Ascending aorta (tissue), 2 donors: ENCODE measurements around the gene PRKCI. TPM values are rescaled to one million over a fixed set of nuclear protein-coding genes. Genes with fewer than 3 reads are reported as not detected.
A peak's percentile ranks its signal among the peaks of the same experiment; 100 is the strongest.

Experiments used
- DNase-seq, 2 donors: peaks; one replicate each; pipeline ENCODE4 v3.0.0-alpha.2; 2019; ENCODE audit warnings: low spot score in 2 of 2
- H3K27ac ChIP-seq, 2 donors: fragments of 200-600 bp; sonication (generic); one replicate each; pipeline ENCODE4 v1.5.1; 2016 to 2017; ENCODE audit warnings: mild to moderate bottlenecking in 1 of 2
- H3K27me3 ChIP-seq: fragments of 200-600 bp; sonication (generic); one replicate; pipeline ENCODE4 v1.5.1; 2017
- H3K36me3 ChIP-seq, 2 donors: fragments of 200-600 bp; sonication (generic); one replicate each; pipeline ENCODE4 v1.5.1; 2016
- H3K4me1 ChIP-seq, 2 donors: fragments of 200-600 bp; sonication (generic); one replicate each; pipeline ENCODE4 v1.5.1; 2016 to 2017; ENCODE audit warnings: mild to moderate bottlenecking in 1 of 2
- H3K4me3 ChIP-seq, 2 donors: fragments of 200-600 bp; sonication (generic); one replicate each; pipeline ENCODE4 v1.5.1; 2016 to 2017; ENCODE audit warnings: mild to moderate bottlenecking in 1 of 2
- H3K9me3 ChIP-seq, 2 donors: fragments of 200-600 bp; sonication (generic); one replicate each; pipeline ENCODE4 v1.5.1; 2016
- intact Hi-C: fragments of 100-400 bp; cut with DNase I; formaldehyde crosslinking; loops from one replicate; pipeline ENCODE4 v1.15.1; 2023
- total RNA-seq: library from RNA; depleted of rRNA; stranded (reverse); fragments of >200 nt; gene quantifications from one replicate; pipeline ENCODE4 v1.1.0, GENCODE V29; 2016
- TF ChIP-seq, protein P1 (sequence below), 3 experiments: fragments of 200-600 bp in 2 of 3; fragments of 450-650 bp in 1 of 3; sonication (generic) in 2 of 3; IDR thresholded peaks; one replicate each; pipeline ENCODE4 v1.5.1; 2016 to 2019; ENCODE audit warnings: antibody characterized with exemption in 3 of 3, mild to moderate bottlenecking in 1 of 3, moderate library complexity in 1 of 3

Gene PRKCI
- total RNA-seq: 20.3 TPM

DNA sequence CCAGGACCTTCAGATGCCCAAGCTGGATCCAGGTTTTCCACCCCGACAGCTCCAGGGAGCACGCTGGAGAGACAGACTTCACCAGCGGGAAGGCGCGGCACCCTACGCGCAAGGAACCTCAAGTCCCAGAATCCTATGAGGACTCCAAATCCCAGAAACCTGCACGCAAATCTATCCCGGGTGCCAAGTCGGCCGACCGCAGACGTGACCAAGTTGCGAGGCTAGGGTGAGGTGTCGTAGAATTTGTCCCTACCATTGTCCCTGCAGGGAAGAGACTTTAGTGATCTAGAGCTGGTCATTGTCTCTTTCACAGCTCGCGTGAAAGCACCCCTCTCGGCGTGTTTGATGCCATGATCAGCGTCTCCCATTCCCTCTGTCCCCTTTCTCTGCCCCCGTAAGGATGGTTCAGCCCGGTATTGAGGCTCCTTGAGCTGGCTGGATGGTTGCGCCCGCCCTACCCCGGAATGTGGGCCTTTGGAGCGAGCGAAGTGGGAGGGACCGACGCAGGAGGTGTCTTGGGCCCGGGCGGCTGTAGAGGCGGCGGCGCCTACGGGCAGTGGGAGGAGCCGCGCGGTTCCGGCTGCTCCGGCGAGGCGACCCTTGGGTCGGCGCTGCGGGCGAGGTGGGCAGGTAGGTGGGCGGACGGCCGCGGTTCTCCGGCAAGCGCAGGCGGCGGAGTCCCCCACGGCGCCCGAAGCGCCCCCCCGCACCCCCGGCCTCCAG lies at the start of gene PRKCI:
Gene PRKCI (plus strand): TSS at position 501 of the 723 bp plus-strand sequence. CDS start 246 bp downstream, outside the sequence.
- intact Hi-C loops: loop anchor here (1.0 to 2.0 kb wide), 4 partner anchors 33 to 256 kb away; partner anchors contain the start of genes PHC3 and SEC62
- Histone ChIP-seq H3K27ac (peak within 1 kb of the TSS; percentile 94 to 96), H3K36me3 (no peaks in the 10 kb centered on the region), H3K4me3 (peak within 1 kb of the TSS; percentile 96 to 97), H3K9me3 (peaks cover 0 to 5% of the 10 kb centered on the region in 2 donors), H3K4me1 (peaks cover 0 to 17% of the 10 kb centered on the region in 2 donors), H3K27me3 (no peaks in the 10 kb centered on the region)
- DNase-seq: peak; percentile 80 to 97
- TF ChIP-seq, protein P1, sequence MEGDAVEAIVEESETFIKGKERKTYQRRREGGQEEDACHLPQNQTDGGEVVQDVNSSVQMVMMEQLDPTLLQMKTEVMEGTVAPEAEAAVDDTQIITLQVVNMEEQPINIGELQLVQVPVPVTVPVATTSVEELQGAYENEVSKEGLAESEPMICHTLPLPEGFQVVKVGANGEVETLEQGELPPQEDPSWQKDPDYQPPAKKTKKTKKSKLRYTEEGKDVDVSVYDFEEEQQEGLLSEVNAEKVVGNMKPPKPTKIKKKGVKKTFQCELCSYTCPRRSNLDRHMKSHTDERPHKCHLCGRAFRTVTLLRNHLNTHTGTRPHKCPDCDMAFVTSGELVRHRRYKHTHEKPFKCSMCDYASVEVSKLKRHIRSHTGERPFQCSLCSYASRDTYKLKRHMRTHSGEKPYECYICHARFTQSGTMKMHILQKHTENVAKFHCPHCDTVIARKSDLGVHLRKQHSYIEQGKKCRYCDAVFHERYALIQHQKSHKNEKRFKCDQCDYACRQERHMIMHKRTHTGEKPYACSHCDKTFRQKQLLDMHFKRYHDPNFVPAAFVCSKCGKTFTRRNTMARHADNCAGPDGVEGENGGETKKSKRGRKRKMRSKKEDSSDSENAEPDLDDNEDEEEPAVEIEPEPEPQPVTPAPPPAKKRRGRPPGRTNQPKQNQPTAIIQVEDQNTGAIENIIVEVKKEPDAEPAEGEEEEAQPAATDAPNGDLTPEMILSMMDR (IDR thresholded peaks at IDR 0.05): no peak

DNA sequence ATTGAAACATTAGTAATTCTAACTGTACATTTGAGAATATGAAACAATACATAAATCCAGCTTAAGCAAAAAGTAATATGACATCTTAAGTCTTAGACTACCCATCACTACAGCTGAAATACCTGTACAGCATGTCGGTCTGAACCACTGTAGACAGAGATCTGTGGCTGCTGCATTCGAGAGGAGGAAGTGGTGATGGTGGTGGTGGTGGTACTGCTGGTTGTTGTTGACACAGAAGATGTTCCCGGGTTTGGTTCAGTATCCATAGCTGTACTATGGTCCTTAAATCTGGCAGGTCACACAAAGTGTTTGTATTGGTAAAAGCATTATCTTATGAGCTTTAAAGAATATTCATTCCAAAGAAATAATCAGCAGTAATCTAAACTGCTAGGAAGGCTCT lies 43.6 kb upstream of the PRKCI start:
- intact Hi-C loops: no loop called here
- Histone ChIP-seq H3K27ac (no peak overlapping the region), H3K27me3 (no peaks in the 10 kb centered on the region), H3K9me3 (no peaks in the 10 kb centered on the region), H3K4me1 (peaks cover 0 to 19% of the 10 kb centered on the region in 2 donors), H3K36me3 (peaks cover 41 to 45% of the 10 kb centered on the region in 2 donors), H3K4me3 (no peak overlapping the region)
- DNase-seq: no peak
- TF ChIP-seq, protein P1 (IDR thresholded peaks at IDR 0.05): no peak

DNA sequence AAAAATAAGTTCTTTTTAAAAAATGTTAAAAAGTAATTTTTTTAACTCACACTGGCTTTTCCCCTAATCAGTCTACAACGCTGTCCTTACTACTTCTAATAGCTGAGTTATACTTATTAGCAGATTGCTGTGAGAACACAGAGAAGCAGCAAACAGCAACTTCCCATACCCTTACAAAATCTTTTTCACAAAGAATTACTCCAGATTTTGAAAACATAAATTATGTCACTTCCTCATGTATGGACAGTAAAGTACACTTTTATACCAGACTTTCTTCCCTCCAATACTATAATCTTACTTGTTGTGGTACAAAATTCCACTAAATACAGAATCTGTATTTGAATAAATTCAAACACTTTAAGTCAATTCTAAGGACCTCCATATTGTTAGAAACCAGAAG lies 42.8 kb upstream of the PRKCI start:
- Histone ChIP-seq H3K4me3 (peak overlapping the region; percentile 80 to 85), H3K27me3 (no peaks in the 10 kb centered on the region), H3K27ac (peak overlapping the region in 1 of 2 donors; percentile 9), H3K9me3 (no peaks in the 10 kb centered on the region), H3K4me1 (peaks cover 0 to 15% of the 10 kb centered on the region in 2 donors), H3K36me3 (peaks cover 34 to 40% of the 10 kb centered on the region in 2 donors)
- intact Hi-C loops: no loop called here
- TF ChIP-seq, protein P1 (IDR thresholded peaks at IDR 0.05): no peak
- DNase-seq: no peak

DNA sequence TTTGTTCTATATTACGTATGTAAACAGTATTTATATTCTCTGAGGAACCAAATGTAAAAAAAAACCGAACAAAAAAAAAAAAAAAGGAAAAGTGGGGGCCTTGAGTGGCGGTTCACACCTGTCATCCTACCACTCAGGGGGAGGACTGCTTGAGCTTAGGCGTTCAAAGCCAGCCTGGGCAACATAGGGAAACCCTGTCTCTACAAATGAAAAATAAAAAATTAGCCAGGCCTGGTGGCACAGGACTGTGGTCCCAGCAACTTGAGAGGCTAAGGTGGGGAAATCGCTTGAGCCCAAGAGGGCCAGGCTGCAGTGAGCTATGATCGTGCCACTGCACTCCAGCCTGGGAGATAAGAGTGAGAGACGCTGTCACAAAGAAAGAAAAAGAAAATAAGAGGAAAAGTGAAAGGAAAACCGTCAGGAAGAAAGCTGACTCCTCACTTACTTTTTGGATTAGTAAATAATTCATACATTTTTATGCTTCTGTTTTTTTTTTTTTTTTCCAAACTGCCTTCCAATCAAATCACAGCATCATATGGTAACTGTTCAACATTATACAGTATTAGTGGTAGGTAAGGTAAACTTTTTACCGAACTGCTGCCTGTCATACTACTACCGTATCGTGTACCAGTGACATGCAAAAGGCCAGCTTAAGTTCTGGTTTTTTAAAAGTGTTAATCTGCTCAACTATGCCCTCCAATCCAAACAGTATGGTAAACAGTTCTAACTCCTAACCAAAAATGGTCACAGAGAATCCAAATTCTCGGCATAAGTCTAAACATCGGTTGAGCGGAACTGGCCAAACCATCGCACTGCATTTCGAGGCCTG lies 41.9 kb upstream of the PRKCI start:
- Histone ChIP-seq H3K4me3 (peak overlapping the region; percentile 80 to 85), H3K9me3 (no peaks in the 10 kb centered on the region), H3K27ac (peak overlapping the region; percentile 97 to 98), H3K4me1 (peaks cover 0 to 15% of the 10 kb centered on the region in 2 donors), H3K27me3 (no peaks in the 10 kb centered on the region), H3K36me3 (peaks cover 27 to 31% of the 10 kb centered on the region in 2 donors)
- DNase-seq: no peak
- TF ChIP-seq, protein P1 (IDR thresholded peaks at IDR 0.05): no peak
- intact Hi-C loops: loop anchor here (2.0 to 5.0 kb wide), 3 partner anchors 213 to 692 kb away; partner anchors contain the start of genes MYNN, RPL22L1 and SEC62
